HepG2 (cell line): ENCODE measurements around the gene VEPH1. TPM values are rescaled to one million over a fixed set of nuclear protein-coding genes. Genes with fewer than 3 reads are reported as not detected.

Experiments used
- ATAC-seq: fragments of 200-7000 bp; cut with Tn5 transposase; 3 replicates; pipeline ENCODE4 v1.9.1; 2020; ENCODE audit warnings: mild to moderate bottlenecking, moderate library complexity
- BruUV-seq: library from RNA; stranded (reverse); fragments of 400-500 nt; replicated peaks from 2 replicates; lab custom pipeline; 2021; lab: Mats Ljungman, UMichigan
- CTCF ChIA-PET: fragments of 300-600 bp; formaldehyde crosslinking; extraction: SDS; loops from one replicate; lab custom pipeline; 2021; ENCODE audit warnings: low total read pairs, inconsistent platforms, low intra/inter-chr PET ratio; lab: Yijun Ruan, JAX
- POLR2A ChIA-PET: fragments of 350-600 bp; sonication (Branson Sonifier 250); formaldehyde crosslinking; loops from one replicate; lab custom pipeline; 2020; ENCODE audit warnings: antibody characterized with exemption, inconsistent platforms; lab: Yijun Ruan, JAX
- DNase-seq: peaks from one replicate; pipeline ENCODE4 v3.0.0-alpha.2; 2015; ENCODE audit warnings: low spot score
- FAIRE-seq: peaks from 3 replicates; lab custom pipeline; 2011; peaks lifted over from hg19 to GRCh38; lab: Jason Lieb, UNC
- H2AFZ ChIP-seq: one replicate; pipeline ENCODE4 v1.6.1; 2011; ENCODE audit warnings: low read length, inconsistent platforms
- H3K27ac ChIP-seq: fragments of 300-600 bp; 3 replicates; pipeline ENCODE4 v1.8.0; 2011; ENCODE audit warnings: mixed run types, mild to moderate bottlenecking, mixed read lengths, low read length, inconsistent platforms; ENCODE audit not compliant: insufficient read depth; ENCODE audit errors: extremely low read length
- H3K27me3 ChIP-seq, 2 experiments: fragments of 200-600 bp in 1 of 2; 2 replicates in 1 of 2; 3 replicates in 1 of 2; pipeline versions ENCODE4 v1.6.0 to v1.8.0; 2011; ENCODE audit warnings: low read length in 2 of 2, mild to moderate bottlenecking in 2 of 2, moderate library complexity in 2 of 2, inconsistent platforms in 1 of 2; ENCODE audit not compliant: insufficient read depth in 2 of 2, control insufficient read depth in 1 of 2
- H3K36me3 ChIP-seq, 2 experiments: fragments of 200-600 bp in 1 of 2; replicated peaks in 1 of 2; 2 replicates in 1 of 2; 3 replicates in 1 of 2; pipeline versions ENCODE4 v1.5.1 to v1.8.0; 2011; ENCODE audit warnings: low read length in 2 of 2, inconsistent platforms in 1 of 2; ENCODE audit not compliant: insufficient read depth in 2 of 2, control insufficient read depth in 1 of 2
- H3K4me1 ChIP-seq: 2 replicates; pipeline ENCODE4 v1.5.1; 2012; ENCODE audit warnings: low read length, inconsistent platforms; ENCODE audit not compliant: insufficient read depth
- H3K4me2 ChIP-seq: 2 replicates; pipeline ENCODE4 v1.6.0; 2011; ENCODE audit warnings: low read depth, low read length, inconsistent platforms
- H3K4me3 ChIP-seq, 3 experiments: fragments of 200-600 bp in 1 of 3; sonication (generic), shearing (Covaris generic) in 1 of 3; replicated peaks in 1 of 3; 2 replicates each; pipeline ENCODE4 v1.5.1; 2011 to 2016; ENCODE audit warnings: low read length in 3 of 3, inconsistent platforms in 2 of 3, low read depth in 2 of 3, mild to moderate bottlenecking in 2 of 3, control low read depth in 1 of 3, mixed read lengths in 1 of 3; ENCODE audit not compliant: insufficient read depth in 1 of 3
- H3K79me2 ChIP-seq: one replicate; pipeline ENCODE4 v1.6.1; 2011; ENCODE audit warnings: low read length, inconsistent platforms; ENCODE audit not compliant: insufficient read depth
- H3K9ac ChIP-seq: 2 replicates; pipeline ENCODE4 v1.6.0; 2011; ENCODE audit warnings: mild to moderate bottlenecking, low read depth, low read length, inconsistent platforms; ENCODE audit not compliant: insufficient read depth
- H3K9me3 ChIP-seq: 2 replicates; pipeline ENCODE4 v1.5.1; 2012; ENCODE audit warnings: mild to moderate bottlenecking, low read length
- H4K20me1 ChIP-seq: 2 replicates; pipeline ENCODE4 v1.6.0; 2011; ENCODE audit warnings: inconsistent platforms, mild to moderate bottlenecking, low read length, moderate library complexity; ENCODE audit not compliant: insufficient read depth
- AHR ChIP-seq: IDR thresholded peaks from 2 replicates; pipeline ENCODE4 v1.6.1; 2018; ENCODE audit warnings: missing genetic modification reagents, missing compliant biosample characterization
- DMAP1 ChIP-seq: IDR thresholded peaks from 2 replicates; pipeline ENCODE4 v1.6.1; 2016
- DNMT3B ChIP-seq: conservative IDR thresholded peaks from 2 replicates; pipeline ENCODE4 v1.6.1; 2016; ENCODE audit warnings: missing biosample characterization, control low read depth
- ERF ChIP-seq: IDR thresholded peaks from 2 replicates; pipeline ENCODE4 v1.6.1; 2018; ENCODE audit warnings: missing biosample characterization, missing genetic modification reagents
- ESRRA ChIP-seq: sonication (generic); formaldehyde crosslinking; IDR thresholded peaks from 2 replicates; pipeline ENCODE4 v1.5.1; 2020; ENCODE audit warnings: mild to moderate bottlenecking, low read depth, missing genetic modification reagents
- FOSL2 ChIP-seq: sonication (generic); formaldehyde crosslinking; IDR thresholded peaks from 2 replicates; pipeline ENCODE4 v1.4.0; 2020; ENCODE audit warnings: missing genetic modification reagents
- HNRNPH1 ChIP-seq: fragments of 200-400 bp; formaldehyde crosslinking; optimal IDR thresholded peaks from 2 replicates; pipeline ENCODE3; 2017; ENCODE audit warnings: mild to moderate bottlenecking, low read depth, low read length
- MED8 ChIP-seq: sonication (generic); formaldehyde crosslinking; IDR thresholded peaks from 2 replicates; pipeline ENCODE4 v1.8.1; 2023; ENCODE audit warnings: mild to moderate bottlenecking, missing genetic modification reagents; ENCODE audit not compliant: insufficient replicate concordance
- NFKB2 ChIP-seq: sonication (generic); formaldehyde crosslinking; IDR thresholded peaks from 2 replicates; pipeline ENCODE4 v1.4.0; 2020; ENCODE audit warnings: missing genetic modification reagents, borderline replicate concordance
- SATB2 ChIP-seq: sonication (generic); formaldehyde crosslinking; IDR thresholded peaks from 2 replicates; pipeline ENCODE4 v1.5.0; 2020; ENCODE audit warnings: missing genetic modification reagents
- SRSF4 ChIP-seq: fragments of 200-400 bp; formaldehyde crosslinking; IDR thresholded peaks from one replicate; pipeline ENCODE4 v1.6.1; 2018; ENCODE audit warnings: mild to moderate bottlenecking, low read depth, low read length, moderate library complexity; ENCODE audit not compliant: poor library complexity, severe bottlenecking
- ZBTB38 ChIP-seq: sonication (generic); formaldehyde crosslinking; IDR thresholded peaks from 2 replicates; pipeline ENCODE4 v1.5.1; 2020; ENCODE audit warnings: mild to moderate bottlenecking, missing genetic modification reagents
- ZNF263 ChIP-seq: sonication (generic); formaldehyde crosslinking; IDR thresholded peaks from 2 replicates; pipeline ENCODE4 v1.4.0; 2020; ENCODE audit warnings: missing genetic modification reagents
- ZNF432 ChIP-seq: sonication (generic); formaldehyde crosslinking; IDR thresholded peaks from 2 replicates; pipeline ENCODE4 v1.5.0; 2020; ENCODE audit warnings: missing genetic modification reagents, mild to moderate bottlenecking, borderline replicate concordance
- ZNF589 ChIP-seq: sonication (generic); formaldehyde crosslinking; conservative IDR thresholded peaks from 2 replicates; pipeline ENCODE4 v1.8.0; 2022; ENCODE audit warnings: mild to moderate bottlenecking, moderate library complexity, missing genetic modification reagents
- ZNF768 ChIP-seq: sonication (generic); formaldehyde crosslinking; IDR thresholded peaks from 2 replicates; pipeline ENCODE4 v1.4.0; 2020; ENCODE audit warnings: missing genetic modification reagents
- ZNF83 ChIP-seq: sonication (generic); formaldehyde crosslinking; IDR thresholded peaks from 2 replicates; pipeline ENCODE4 v1.4.0; 2020; ENCODE audit warnings: missing genetic modification reagents, mild to moderate bottlenecking, borderline replicate concordance
- ZNF879 ChIP-seq: sonication (generic); formaldehyde crosslinking; IDR thresholded peaks from 2 replicates; pipeline ENCODE4 v1.8.1; 2023; ENCODE audit warnings: missing genetic modification reagents
- WGBS: methylation state at CpG from one replicate; pipeline ENCODE4 v1.1.6; 2017; ENCODE audit warnings: low lambda C conversion rate; 5-methylcytosine and 5-hydroxymethylcytosine counted together
- in situ Hi-C: cut with HindIII; loops from 2 replicates; pipeline ENCODE4 v1.10.0; 2017; ENCODE audit warnings: low pct_unique_long_range_greater_than_20kb; ENCODE audit not compliant: extremely low pct_ligation_motif_present
- intact Hi-C: fragments of 100-400 bp; cut with micrococcal nuclease; formaldehyde crosslinking; loops from one replicate; pipeline ENCODE4 v1.10.0; 2022; ENCODE audit not compliant: unreplicated experiment
- polyA plus RNA-seq, 8 experiments: library from polyadenylated mRNA; depleted of rRNA in 3 of 8; stranded (reverse) in 7 of 8; unstranded in 1 of 8; fragments of >200 nt; fragmentation: Illumina TruSeq in 4 of 8; extraction: Trizol in 4 of 8; gene quantifications; 2 replicates each; pipeline versions ENCODE4 v1.2.1 to v1.2.3, GENCODE V29; 2011 to 2016; ENCODE audit warnings: low read depth in 4 of 8, missing spikeins in 1 of 8, mixed read lengths in 1 of 8; ENCODE audit not compliant: insufficient read depth in 1 of 8
- total RNA-seq, 5 experiments: library from RNA; depleted of rRNA; stranded (reverse); fragments of >200 nt; fragmentation: Illumina TruSeq; extraction: Trizol; gene quantifications; 2 replicates each; pipeline ENCODE4 v1.2.3, GENCODE V29; 2016; ENCODE audit warnings: low read depth in 1 of 5
- TF ChIP-seq, protein P1 (sequence below): sonication (generic); formaldehyde crosslinking; IDR thresholded peaks from 2 replicates; pipeline ENCODE4 v1.5.0; 2020; ENCODE audit warnings: mild to moderate bottlenecking, missing genetic modification reagents

VEPH1 gene
- total and polyA plus RNA-seq, 2 of the 13 experiments (the other 11 are each of a cell fraction or from before 2014, with no cell fraction given) = not detected

GRCh38 chr3:157460253-157460652 is 43.0 kb downstream of the VEPH1 start (continued):
- TF ChIP-seq, protein P1, sequence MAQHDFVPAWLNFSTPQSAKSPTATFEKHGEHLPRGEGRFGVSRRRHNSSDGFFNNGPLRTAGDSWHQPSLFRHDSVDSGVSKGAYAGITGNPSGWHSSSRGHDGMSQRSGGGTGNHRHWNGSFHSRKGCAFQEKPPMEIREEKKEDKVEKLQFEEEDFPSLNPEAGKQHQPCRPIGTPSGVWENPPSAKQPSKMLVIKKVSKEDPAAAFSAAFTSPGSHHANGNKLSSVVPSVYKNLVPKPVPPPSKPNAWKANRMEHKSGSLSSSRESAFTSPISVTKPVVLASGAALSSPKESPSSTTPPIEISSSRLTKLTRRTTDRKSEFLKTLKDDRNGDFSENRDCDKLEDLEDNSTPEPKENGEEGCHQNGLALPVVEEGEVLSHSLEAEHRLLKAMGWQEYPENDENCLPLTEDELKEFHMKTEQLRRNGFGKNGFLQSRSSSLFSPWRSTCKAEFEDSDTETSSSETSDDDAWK (CRISPR knock-in tag) = no peak
- TF ChIP-seq DMAP1 (CRISPR knock-in tag) (no peak), SATB2 (CRISPR knock-in tag) (no peak), ZNF83 (CRISPR knock-in tag) (no peak), SRSF4 (no peak), DNMT3B (no peak), ERF (CRISPR knock-in tag) (no peak), AHR (CRISPR knock-in tag) (no peak), HNRNPH1 (no peak), ZNF768 (CRISPR knock-in tag) (no peak), ZNF589 (no peak), MED8 (CRISPR knock-in tag) (no peak), ZNF879 (CRISPR knock-in tag) (no peak)

DNA sequence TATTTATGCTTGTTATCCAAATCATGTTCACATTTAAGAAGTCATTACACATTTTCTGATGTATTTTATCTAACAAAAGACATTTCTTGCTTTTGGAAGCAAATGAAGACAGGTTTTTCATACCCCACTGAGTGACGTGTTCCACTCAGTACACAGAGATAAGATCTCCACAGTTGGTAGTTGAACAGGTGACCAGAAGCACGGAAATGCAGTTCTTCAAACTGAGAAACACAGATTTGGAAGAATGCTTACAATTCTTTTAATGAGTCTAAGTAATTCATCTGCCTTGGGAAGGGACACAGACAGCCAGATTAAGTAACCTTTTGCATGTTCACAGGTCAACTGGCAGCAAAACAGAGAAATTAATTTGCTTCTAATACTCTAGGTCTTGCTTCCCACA is 43.5 kb downstream of the VEPH1 start:
- FAIRE-seq (no peak), DNase-seq (no peak), ATAC-seq (no peak)
- Histone ChIP-seq H3K9me3 (no peaks in the 10 kb centered on the region), H3K4me2 (no peak overlapping the region), H2AFZ (no peak overlapping the region), H3K4me3 (no peak overlapping the region), H3K36me3 (no peaks in the 10 kb centered on the region), H3K27ac (no peak overlapping the region), H3K27me3 (no peaks in the 10 kb centered on the region), H3K9ac (no peak overlapping the region), H3K79me2 (no peaks in the 10 kb centered on the region), H4K20me1 (no peaks in the 10 kb centered on the region), H3K4me1 (no peaks in the 10 kb centered on the region)
- intact Hi-C loops (no loop called here), in situ Hi-C loops (no loop called here)
- POLR2A ChIA-PET = no interaction called here
- no TSS peak for BruUV-seq
- 0% methylated on average over 2 of the region's 2 CpGs for WGBS
- CTCF ChIA-PET = no interaction called here
- TF ChIP-seq ZNF263 (CRISPR knock-in tag) (no peak), FOSL2 (CRISPR knock-in tag) (no peak), NFKB2 (CRISPR knock-in tag) (no peak), ZNF432 (CRISPR knock-in tag) (no peak), ESRRA (CRISPR knock-in tag) (no peak), ZBTB38 (CRISPR knock-in tag) (no peak)
